AG08395 (cell line): ENCODE data around the gene CSDE1.

ENCODE experiments used
- DNase-seq: peaks from one replicate; pipeline ENCODE4 v3.0.0; 2012; ENCODE audit warnings: mixed read lengths, low spot score

Gene CSDE1

GRCh38 chr1:114749835-114750234 lies 7.9 kb downstream of the CSDE1 start:
- DNase-seq, result no peak

GRCh38 chr1:114746450-114747121 lies 11.2 kb downstream of the CSDE1 start:
- DNase-seq, result no peak

- DNase-seq, result no peak
Measured at GRCh38 chr1:114745291-114745690, 12.5 kb downstream of the CSDE1 start.

GRCh38 chr1:114741963-114742746 lies 15.6 kb downstream of the CSDE1 start:
- DNase-seq, result no peak

GRCh38 chr1:114740331-114740730 lies 17.5 kb downstream of the CSDE1 start:
- DNase-seq, result no peak

- no peak for DNase-seq
Measured at GRCh38 chr1:114737314-114737849, 20.4 kb downstream of the CSDE1 start.

- DNase-seq, result no peak
Measured at GRCh38 chr1:114735479-114735878, 22.3 kb downstream of the CSDE1 start.

GRCh38 chr1:114729782-114730181 lies 28.0 kb downstream of the CSDE1 start:
- DNase-seq, result no peak

- no peak for DNase-seq
Measured at GRCh38 chr1:114728553-114728952, 29.2 kb downstream of the CSDE1 start.

GRCh38 chr1:114725230-114725629 lies 32.6 kb downstream of the CSDE1 start:
- DNase-seq, result no peak

- DNase-seq, result no peak
Measured at GRCh38 chr1:114723915-114724314, 33.9 kb downstream of the CSDE1 start.

GRCh38 chr1:114723457-114723856 lies 34.3 kb downstream of the CSDE1 start:
- no peak for DNase-seq

- DNase-seq, result no peak
Measured at GRCh38 chr1:114720492-114720891, 37.3 kb downstream of the CSDE1 start.

GRCh38 chr1:114719424-114719787 lies 38.4 kb downstream of the CSDE1 start:
- no peak for DNase-seq

- no peak for DNase-seq
Measured at GRCh38 chr1:114718661-114719423, 38.9 kb downstream of the CSDE1 start.

GRCh38 chr1:114716304-114717170 lies 41.2 kb downstream of the CSDE1 start, which contains the start of gene NRAS:
NRAS (minus strand) TSS chr1:114716771; CDS start chr1:114716160, 611 bp downstream.
- peak; percentile 96 for DNase-seq

GRCh38 chr1:114715952-114716303 lies 41.9 kb downstream of the CSDE1 start:
- no peak for DNase-seq

- DNase-seq, result no peak
Measured at GRCh38 chr1:114712977-114713376, 44.8 kb downstream of the CSDE1 start.

- DNase-seq, result no peak
Measured at GRCh38 chr1:114710360-114710759, 47.4 kb downstream of the CSDE1 start.

- no peak for DNase-seq
Measured at GRCh38 chr1:114707604-114708003, 50.2 kb downstream of the CSDE1 start.

- no peak for DNase-seq
Measured at GRCh38 chr1:114703242-114703641, 54.5 kb downstream of the CSDE1 start.

- no peak for DNase-seq
Measured at GRCh38 chr1:114702737-114703136, 55.0 kb downstream of the CSDE1 start.
